Measurements from ENCODE around the gene MACROH2A1.

Gene MACROH2A1

DNA sequence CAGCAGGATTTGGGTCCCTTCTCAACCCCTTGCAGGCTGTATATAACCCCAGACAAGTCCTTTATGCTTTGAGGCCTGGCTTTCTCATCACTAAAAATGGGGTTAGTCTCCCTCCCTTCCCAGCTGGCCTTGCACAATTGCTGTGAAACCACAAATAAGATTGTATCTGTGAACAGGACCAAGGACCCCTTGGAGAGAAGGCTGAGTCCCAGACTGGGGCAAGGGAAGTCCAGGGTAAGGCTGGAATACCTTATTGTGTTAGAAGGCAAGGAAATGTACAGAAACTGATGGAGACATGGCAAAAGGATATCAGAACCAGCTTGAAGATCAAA lies 11.4 kb downstream of the MACROH2A1 start:
- DNase-seq (ENCODE audit: low read depth in 1 of 2, low spot score in 1 of 2) = peak in 1 of 2 experiments; percentile 22
- Histone ChIP-seq H3K27ac (replicated peaks) (no peak overlapping the region), H3K4me3 (replicated peaks; ENCODE audit: insufficient read depth, low read length) (no peak overlapping the region), H3K27me3 (ENCODE audit: insufficient read depth, poor library complexity, severe bottlenecking) (no peaks in the 10 kb centered on the region)
- no peak for TF ChIP-seq POLR2AphosphoS5 (IDR thresholded peaks at IDR 0.05; ENCODE audit: low read depth)
- TF ChIP-seq, protein P1, sequence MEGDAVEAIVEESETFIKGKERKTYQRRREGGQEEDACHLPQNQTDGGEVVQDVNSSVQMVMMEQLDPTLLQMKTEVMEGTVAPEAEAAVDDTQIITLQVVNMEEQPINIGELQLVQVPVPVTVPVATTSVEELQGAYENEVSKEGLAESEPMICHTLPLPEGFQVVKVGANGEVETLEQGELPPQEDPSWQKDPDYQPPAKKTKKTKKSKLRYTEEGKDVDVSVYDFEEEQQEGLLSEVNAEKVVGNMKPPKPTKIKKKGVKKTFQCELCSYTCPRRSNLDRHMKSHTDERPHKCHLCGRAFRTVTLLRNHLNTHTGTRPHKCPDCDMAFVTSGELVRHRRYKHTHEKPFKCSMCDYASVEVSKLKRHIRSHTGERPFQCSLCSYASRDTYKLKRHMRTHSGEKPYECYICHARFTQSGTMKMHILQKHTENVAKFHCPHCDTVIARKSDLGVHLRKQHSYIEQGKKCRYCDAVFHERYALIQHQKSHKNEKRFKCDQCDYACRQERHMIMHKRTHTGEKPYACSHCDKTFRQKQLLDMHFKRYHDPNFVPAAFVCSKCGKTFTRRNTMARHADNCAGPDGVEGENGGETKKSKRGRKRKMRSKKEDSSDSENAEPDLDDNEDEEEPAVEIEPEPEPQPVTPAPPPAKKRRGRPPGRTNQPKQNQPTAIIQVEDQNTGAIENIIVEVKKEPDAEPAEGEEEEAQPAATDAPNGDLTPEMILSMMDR (IDR thresholded peaks at IDR 0.05; ENCODE audit: insufficient read depth, low read length) = no peak
- no peak for TF ChIP-seq GABPA (IDR thresholded peaks at IDR 0.05; ENCODE audit: low read depth)
- TF ChIP-seq, protein P2, sequence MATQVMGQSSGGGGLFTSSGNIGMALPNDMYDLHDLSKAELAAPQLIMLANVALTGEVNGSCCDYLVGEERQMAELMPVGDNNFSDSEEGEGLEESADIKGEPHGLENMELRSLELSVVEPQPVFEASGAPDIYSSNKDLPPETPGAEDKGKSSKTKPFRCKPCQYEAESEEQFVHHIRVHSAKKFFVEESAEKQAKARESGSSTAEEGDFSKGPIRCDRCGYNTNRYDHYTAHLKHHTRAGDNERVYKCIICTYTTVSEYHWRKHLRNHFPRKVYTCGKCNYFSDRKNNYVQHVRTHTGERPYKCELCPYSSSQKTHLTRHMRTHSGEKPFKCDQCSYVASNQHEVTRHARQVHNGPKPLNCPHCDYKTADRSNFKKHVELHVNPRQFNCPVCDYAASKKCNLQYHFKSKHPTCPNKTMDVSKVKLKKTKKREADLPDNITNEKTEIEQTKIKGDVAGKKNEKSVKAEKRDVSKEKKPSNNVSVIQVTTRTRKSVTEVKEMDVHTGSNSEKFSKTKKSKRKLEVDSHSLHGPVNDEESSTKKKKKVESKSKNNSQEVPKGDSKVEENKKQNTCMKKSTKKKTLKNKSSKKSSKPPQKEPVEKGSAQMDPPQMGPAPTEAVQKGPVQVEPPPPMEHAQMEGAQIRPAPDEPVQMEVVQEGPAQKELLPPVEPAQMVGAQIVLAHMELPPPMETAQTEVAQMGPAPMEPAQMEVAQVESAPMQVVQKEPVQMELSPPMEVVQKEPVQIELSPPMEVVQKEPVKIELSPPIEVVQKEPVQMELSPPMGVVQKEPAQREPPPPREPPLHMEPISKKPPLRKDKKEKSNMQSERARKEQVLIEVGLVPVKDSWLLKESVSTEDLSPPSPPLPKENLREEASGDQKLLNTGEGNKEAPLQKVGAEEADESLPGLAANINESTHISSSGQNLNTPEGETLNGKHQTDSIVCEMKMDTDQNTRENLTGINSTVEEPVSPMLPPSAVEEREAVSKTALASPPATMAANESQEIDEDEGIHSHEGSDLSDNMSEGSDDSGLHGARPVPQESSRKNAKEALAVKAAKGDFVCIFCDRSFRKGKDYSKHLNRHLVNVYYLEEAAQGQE (IDR thresholded peaks at IDR 0.05; ENCODE audit: insufficient replicate concordance, low read depth) = no peak
- no peak for TF ChIP-seq SPI1 (IDR thresholded peaks at IDR 0.05; ENCODE audit: borderline replicate concordance, low read depth)

- Histone ChIP-seq H3K4me3 (replicated peaks; ENCODE audit: insufficient read depth, low read length) (no peak overlapping the region), H3K27me3 (ENCODE audit: insufficient read depth, poor library complexity, severe bottlenecking) (no peaks in the 10 kb centered on the region), H3K27ac (replicated peaks) (no peak overlapping the region)
- DNase-seq (ENCODE audit: low read depth in 1 of 2, low spot score in 1 of 2) = peak in 1 of 2 experiments; percentile 70
- no peak for TF ChIP-seq SPI1 (IDR thresholded peaks at IDR 0.05; ENCODE audit: borderline replicate concordance, low read depth)
- no peak for TF ChIP-seq GABPA (IDR thresholded peaks at IDR 0.05; ENCODE audit: low read depth)
- no peak for TF ChIP-seq POLR2AphosphoS5 (IDR thresholded peaks at IDR 0.05; ENCODE audit: low read depth)
- TF ChIP-seq, protein P1 (IDR thresholded peaks at IDR 0.05; ENCODE audit: insufficient read depth, low read length) = no peak
- TF ChIP-seq, protein P2 (IDR thresholded peaks at IDR 0.05; ENCODE audit: insufficient replicate concordance, low read depth) = no peak
Measured at GRCh38 chr5:135386886-135387628, 12.0 kb downstream of the MACROH2A1 start.

GRCh38 chr5:135386096-135386495 lies 12.9 kb downstream of the MACROH2A1 start:
- no peak for DNase-seq (ENCODE audit: low read depth in 1 of 2, low spot score in 1 of 2)
- Histone ChIP-seq H3K27me3 (ENCODE audit: insufficient read depth, poor library complexity, severe bottlenecking) (no peaks in the 10 kb centered on the region), H3K27ac (replicated peaks) (no peak overlapping the region), H3K4me3 (replicated peaks; ENCODE audit: insufficient read depth, low read length) (no peak overlapping the region)
- TF ChIP-seq POLR2AphosphoS5 (IDR thresholded peaks at IDR 0.05; ENCODE audit: low read depth) (no peak), SPI1 (IDR thresholded peaks at IDR 0.05; ENCODE audit: borderline replicate concordance, low read depth) (no peak), GABPA (IDR thresholded peaks at IDR 0.05; ENCODE audit: low read depth) (no peak)
- TF ChIP-seq, protein P1 (IDR thresholded peaks at IDR 0.05; ENCODE audit: insufficient read depth, low read length) = no peak
- TF ChIP-seq, protein P2 (IDR thresholded peaks at IDR 0.05; ENCODE audit: insufficient replicate concordance, low read depth) = no peak
